ENCODE measurements around the gene APBB1IP.

DNA sequence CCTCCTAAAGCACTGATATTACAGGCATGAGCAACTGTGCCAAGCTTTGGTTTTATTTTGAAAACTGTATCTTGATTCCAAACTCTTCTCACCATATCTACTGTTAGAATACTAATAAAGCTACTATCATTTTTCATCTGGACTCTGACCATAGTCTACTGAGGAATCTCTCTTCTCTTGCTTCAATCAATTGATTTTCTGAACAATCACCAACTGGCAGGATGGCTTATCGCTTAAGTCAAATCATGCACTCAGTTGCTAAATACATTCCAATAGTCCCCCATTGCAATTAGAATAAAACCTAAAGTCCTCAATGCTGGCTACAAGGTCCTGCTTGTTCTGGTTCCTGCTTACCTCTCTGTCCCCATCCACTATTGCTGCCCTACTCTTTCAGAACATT, 2.3 kb upstream of the APBB1IP start:
- no peak for TF ChIP-seq EZH2 (IDR thresholded peaks at IDR 0.05; ENCODE audit: borderline replicate concordance, low read length)
- TF ChIP-seq CTCF (conservative IDR thresholded peaks at IDR 0.05 in 1 of 2, IDR thresholded peaks at IDR 0.05 in 1 of 2; ENCODE audit: extremely low read depth in 1 of 2, insufficient read depth in 1 of 2, low read depth in 1 of 2, low read length in 2 of 2) = no peak

Data from mammary epithelial cell (primary cell).